ENCODE data around the gene SORCS2. TPM values are rescaled to one million over a fixed set of nuclear protein-coding genes. Genes with fewer than 3 reads are reported as not detected.

The SORCS2 gene
- total and polyA plus RNA-seq, 12 donors, result 0.67 to 15.5 (median 1.3) TPM

DNA sequence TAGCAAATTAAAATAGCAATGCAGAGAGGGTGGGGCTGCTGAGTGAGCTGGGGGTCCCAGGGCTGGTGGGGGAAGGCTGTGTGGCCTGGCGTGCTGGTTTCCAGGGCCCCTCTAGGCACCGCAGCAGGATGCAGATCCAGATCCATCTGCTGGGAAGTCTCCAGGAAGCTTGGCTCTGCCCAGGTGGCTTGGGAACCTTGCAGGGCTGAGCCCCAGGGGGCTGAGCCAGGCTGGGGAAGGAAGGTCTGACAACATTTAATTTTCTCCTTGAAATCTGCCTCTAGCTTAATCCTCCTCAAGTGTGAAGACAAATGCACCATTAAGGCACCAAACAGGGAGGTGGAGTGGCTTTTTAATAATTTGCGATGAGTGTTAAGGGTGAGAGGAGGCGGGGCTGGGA, 31.7 kb downstream of the SORCS2 start:
- TF ChIP-seq POLR2A (IDR thresholded peaks at IDR 0.05), result no peak
- TF ChIP-seq CTCF (IDR thresholded peaks at IDR 0.05), result no peak

GRCh38 chr4:7224878-7225533, 32.7 kb downstream of the SORCS2 start:
- WGBS, 4 donors, result 84 to 93% (median 92%) methylated on average over 9 to 11 of the region's 11 CpGs
- Histone ChIP-seq H3K27ac (no peak overlapping the region), H3K36me3 (replicated peaks in 1 of 2) (no peaks in the 10 kb centered on the region), H3K27me3 (no peaks in the 10 kb centered on the region), H3K4me1 (replicated peaks in 1 of 2) (no peaks in the 10 kb centered on the region), H3K4me3 (no peak overlapping the region), H3K9me3 (replicated peaks in 1 of 3) (no peaks in the 10 kb centered on the region)
- intact Hi-C loops (cut with DNase I), result no loop called here
- no peak for DNase-seq
- TF ChIP-seq CTCF (IDR thresholded peaks at IDR 0.05) (no peak), POLR2A (IDR thresholded peaks at IDR 0.05) (no peak)

More for the DNA sequence above, 31.7 kb downstream of the SORCS2 start:
- Histone ChIP-seq H3K4me1 (replicated peaks in 1 of 2) (no peaks in the 10 kb centered on the region), H3K4me3 (no peak overlapping the region), H3K36me3 (replicated peaks in 1 of 2) (no peaks in the 10 kb centered on the region), H3K27me3 (no peaks in the 10 kb centered on the region), H3K27ac (no peak overlapping the region), H3K9me3 (replicated peaks in 1 of 3) (no peaks in the 10 kb centered on the region)
- intact Hi-C loops (cut with DNase I), result no loop called here
- WGBS, 4 donors, result 74 to 96% (median 81%) methylated on average over 4 of the region's 4 CpGs
- DNase-seq, result no peak

DNA sequence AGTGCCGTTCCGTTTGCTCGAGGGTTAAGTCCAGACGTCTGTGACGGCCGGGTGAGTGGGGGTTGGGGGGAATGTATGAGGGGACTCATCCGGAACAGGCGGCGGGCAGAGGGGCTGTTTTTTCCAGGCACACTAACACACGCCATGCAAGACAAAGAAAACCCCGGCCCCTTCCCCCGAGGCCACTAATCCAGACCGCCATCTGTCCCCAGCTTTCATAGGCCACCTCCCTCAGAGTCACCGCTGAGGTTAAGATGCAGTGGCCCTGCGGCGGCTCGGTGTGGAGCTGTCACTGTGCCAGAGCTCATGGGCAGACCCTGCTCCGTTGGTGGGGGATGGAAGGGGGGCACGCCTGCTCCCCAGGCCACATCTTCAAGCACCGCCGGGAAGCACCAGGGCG, 34.1 kb downstream of the SORCS2 start:
- Histone ChIP-seq H3K4me3 (no peak overlapping the region), H3K4me1 (replicated peaks in 1 of 2) (no peaks in the 10 kb centered on the region), H3K36me3 (replicated peaks in 1 of 2) (no peaks in the 10 kb centered on the region), H3K9me3 (replicated peaks in 1 of 3) (no peaks in the 10 kb centered on the region), H3K27me3 (no peaks in the 10 kb centered on the region), H3K27ac (no peak overlapping the region)
- no peak for TF ChIP-seq CTCF (IDR thresholded peaks at IDR 0.05)
- no peak for TF ChIP-seq POLR2A (IDR thresholded peaks at IDR 0.05)
- 72 to 80% (median 73%) methylated on average over 13 to 22 of the region's 22 CpGs for WGBS, 4 donors
- intact Hi-C loops (cut with DNase I), result no loop called here
- no peak for DNase-seq

GRCh38 chr4:7227008-7227407, 34.7 kb downstream of the SORCS2 start:
- no peaks in the 10 kb centered on the region for H3K27me3 ChIP-seq
- no peaks in the 10 kb centered on the region for H3K36me3 ChIP-seq (replicated peaks in 1 of 2)
- intact Hi-C loops (cut with DNase I), result no loop called here
- 63 to 70% (median 65%) methylated on average over 6 to 10 of the region's 10 CpGs for WGBS, 4 donors
- TF ChIP-seq CTCF (IDR thresholded peaks at IDR 0.05) (no peak), POLR2A (IDR thresholded peaks at IDR 0.05) (no peak)
- DNase-seq, result no peak
- no peaks in the 10 kb centered on the region for H3K4me1 ChIP-seq (replicated peaks in 1 of 2)
- H3K4me3 ChIP-seq, result no peak overlapping the region
- H3K9me3 ChIP-seq (replicated peaks in 1 of 3), result no peaks in the 10 kb centered on the region
- no peak overlapping the region for H3K27ac ChIP-seq
